Measurements from ENCODE around the gene ADGRA1. TPM values are rescaled to one million over a fixed set of nuclear protein-coding genes. Genes with fewer than 3 reads are reported as not detected.

ADGRA1 gene
- total RNA-seq, 1 experiment from 2014 or later = not detected

- no peaks in the 10 kb centered on the region for H3K4me1 Mint-ChIP-seq (ENCODE audit: insufficient read depth, unreplicated experiment)
- DNase-seq (ENCODE audit: unreplicated experiment) = no peak
- H3K36me3 Mint-ChIP-seq (ENCODE audit: insufficient read depth, unreplicated experiment) = no peaks in the 10 kb centered on the region
- intact Hi-C loops (cut with micrococcal nuclease) = no loop called here
- POLR2A ChIA-PET = no interaction called here
- BruUV-seq (replicated peaks) = no TSS peak
- peaks cover 16% of the 10 kb centered on the region for H3K9me3 Mint-ChIP-seq (ENCODE audit: unreplicated experiment)
- TF ChIP-seq CTCF (IDR thresholded peaks at IDR 0.05; ENCODE audit: unreplicated experiment) = no peak
- no peak overlapping the region for H3K4me3 Mint-ChIP-seq (ENCODE audit: unreplicated experiment)
- H3K27ac Mint-ChIP-seq (ENCODE audit: low read depth, unreplicated experiment) = no peak overlapping the region
- H3K27me3 Mint-ChIP-seq (ENCODE audit: insufficient read depth, unreplicated experiment) = no peaks in the 10 kb centered on the region
- CTCF ChIA-PET = no interaction called here
Observed at GRCh38 chr10:133115453-133115842, 27.7 kb downstream of the ADGRA1 start.

GRCh38 chr10:133115976-133116375, 28.3 kb downstream of the ADGRA1 start:
- DNase-seq (ENCODE audit: unreplicated experiment) = no peak
- H3K27me3 Mint-ChIP-seq (ENCODE audit: insufficient read depth, unreplicated experiment) = no peaks in the 10 kb centered on the region
- intact Hi-C loops (cut with micrococcal nuclease) = no loop called here
- ChIA-PET POLR2A (no interaction called here), CTCF (no interaction called here)
- BruUV-seq (replicated peaks) = no TSS peak
- no peaks in the 10 kb centered on the region for H3K36me3 Mint-ChIP-seq (ENCODE audit: insufficient read depth, unreplicated experiment)
- no peak overlapping the region for H3K4me3 Mint-ChIP-seq (ENCODE audit: unreplicated experiment)
- H3K27ac Mint-ChIP-seq (ENCODE audit: low read depth, unreplicated experiment) = no peak overlapping the region
- TF ChIP-seq CTCF (IDR thresholded peaks at IDR 0.05; ENCODE audit: unreplicated experiment) = no peak
- H3K9me3 Mint-ChIP-seq (ENCODE audit: unreplicated experiment) = peaks cover 16% of the 10 kb centered on the region
- H3K4me1 Mint-ChIP-seq (ENCODE audit: insufficient read depth, unreplicated experiment) = no peaks in the 10 kb centered on the region

- Mint-ChIP-seq H3K9me3 (ENCODE audit: unreplicated experiment) (peaks cover 16% of the 10 kb centered on the region), H3K27ac (ENCODE audit: low read depth, unreplicated experiment) (no peak overlapping the region), H3K4me3 (ENCODE audit: unreplicated experiment) (no peak overlapping the region), H3K27me3 (ENCODE audit: insufficient read depth, unreplicated experiment) (no peaks in the 10 kb centered on the region), H3K4me1 (ENCODE audit: insufficient read depth, unreplicated experiment) (no peaks in the 10 kb centered on the region), H3K36me3 (ENCODE audit: insufficient read depth, unreplicated experiment) (no peaks in the 10 kb centered on the region)
- CTCF ChIA-PET = no interaction called here
- DNase-seq (ENCODE audit: unreplicated experiment) = no peak
- BruUV-seq (replicated peaks) = no TSS peak
- intact Hi-C loops (cut with micrococcal nuclease) = no loop called here
- no peak for TF ChIP-seq CTCF (IDR thresholded peaks at IDR 0.05; ENCODE audit: unreplicated experiment)
- POLR2A ChIA-PET = no interaction called here
Observed at GRCh38 chr10:133116455-133116854, 28.7 kb downstream of the ADGRA1 start.

GRCh38 chr10:133117036-133117687, 29.4 kb downstream of the ADGRA1 start:
- Mint-ChIP-seq H3K4me1 (ENCODE audit: insufficient read depth, unreplicated experiment) (no peaks in the 10 kb centered on the region), H3K9me3 (ENCODE audit: unreplicated experiment) (peaks cover 16% of the 10 kb centered on the region), H3K27ac (ENCODE audit: low read depth, unreplicated experiment) (no peak overlapping the region), H3K27me3 (ENCODE audit: insufficient read depth, unreplicated experiment) (no peaks in the 10 kb centered on the region), H3K36me3 (ENCODE audit: insufficient read depth, unreplicated experiment) (no peaks in the 10 kb centered on the region), H3K4me3 (ENCODE audit: unreplicated experiment) (no peak overlapping the region)
- BruUV-seq (replicated peaks) = no TSS peak
- ChIA-PET CTCF (interaction anchor here (0.5 to 0.6 kb wide), 2 partner anchors 26 to 272 kb away, joined by 3 read pairs; no protein-coding TSS in a partner anchor), POLR2A (no interaction called here)
- no peak for DNase-seq (ENCODE audit: unreplicated experiment)
- no peak for TF ChIP-seq CTCF (IDR thresholded peaks at IDR 0.05; ENCODE audit: unreplicated experiment)
- intact Hi-C loops (cut with micrococcal nuclease) = no loop called here
